Omental fat pad (tissue), 4 donors: ENCODE results near the gene ESYT1. TPM values are rescaled to one million over a fixed set of nuclear protein-coding genes. Genes with fewer than 3 reads are reported as not detected.

Experiments used
- ATAC-seq: fragments of 150-250 bp; one replicate; pipeline ENCODE4 v1.9.1; 2016; ENCODE audit warnings: mild to moderate bottlenecking, moderate library complexity; ENCODE audit not compliant: low FRiP score
- DNase-seq: peaks from one replicate; pipeline ENCODE4 v3.0.0-alpha.2; 2019; ENCODE audit warnings: low spot score
- total RNA-seq, 4 donors: library from RNA; depleted of rRNA; stranded (reverse); fragments of >200 nt; gene quantifications; one replicate each; pipeline ENCODE4 v1.1.0, GENCODE V29; 2016
- TF ChIP-seq, protein P1 (sequence below), 3 donors: fragments of 450-650 bp; IDR thresholded peaks; one replicate each; pipeline ENCODE4 v1.5.1; 2016 to 2017; ENCODE audit warnings: antibody characterized with exemption in 3 of 3, mild to moderate bottlenecking in 3 of 3, moderate library complexity in 2 of 3

Gene ESYT1
- total RNA-seq, 4 donors from 2014 or later = 129 to 447 (median 345) TPM

- ATAC-seq (peak; percentile 41), DNase-seq (no peak)
- TF ChIP-seq, protein P1, sequence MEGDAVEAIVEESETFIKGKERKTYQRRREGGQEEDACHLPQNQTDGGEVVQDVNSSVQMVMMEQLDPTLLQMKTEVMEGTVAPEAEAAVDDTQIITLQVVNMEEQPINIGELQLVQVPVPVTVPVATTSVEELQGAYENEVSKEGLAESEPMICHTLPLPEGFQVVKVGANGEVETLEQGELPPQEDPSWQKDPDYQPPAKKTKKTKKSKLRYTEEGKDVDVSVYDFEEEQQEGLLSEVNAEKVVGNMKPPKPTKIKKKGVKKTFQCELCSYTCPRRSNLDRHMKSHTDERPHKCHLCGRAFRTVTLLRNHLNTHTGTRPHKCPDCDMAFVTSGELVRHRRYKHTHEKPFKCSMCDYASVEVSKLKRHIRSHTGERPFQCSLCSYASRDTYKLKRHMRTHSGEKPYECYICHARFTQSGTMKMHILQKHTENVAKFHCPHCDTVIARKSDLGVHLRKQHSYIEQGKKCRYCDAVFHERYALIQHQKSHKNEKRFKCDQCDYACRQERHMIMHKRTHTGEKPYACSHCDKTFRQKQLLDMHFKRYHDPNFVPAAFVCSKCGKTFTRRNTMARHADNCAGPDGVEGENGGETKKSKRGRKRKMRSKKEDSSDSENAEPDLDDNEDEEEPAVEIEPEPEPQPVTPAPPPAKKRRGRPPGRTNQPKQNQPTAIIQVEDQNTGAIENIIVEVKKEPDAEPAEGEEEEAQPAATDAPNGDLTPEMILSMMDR (IDR thresholded peaks at IDR 0.05) = no peak
Measured at GRCh38 chr12:56128670-56129205, 671 bp downstream of the ESYT1 start.

DNA sequence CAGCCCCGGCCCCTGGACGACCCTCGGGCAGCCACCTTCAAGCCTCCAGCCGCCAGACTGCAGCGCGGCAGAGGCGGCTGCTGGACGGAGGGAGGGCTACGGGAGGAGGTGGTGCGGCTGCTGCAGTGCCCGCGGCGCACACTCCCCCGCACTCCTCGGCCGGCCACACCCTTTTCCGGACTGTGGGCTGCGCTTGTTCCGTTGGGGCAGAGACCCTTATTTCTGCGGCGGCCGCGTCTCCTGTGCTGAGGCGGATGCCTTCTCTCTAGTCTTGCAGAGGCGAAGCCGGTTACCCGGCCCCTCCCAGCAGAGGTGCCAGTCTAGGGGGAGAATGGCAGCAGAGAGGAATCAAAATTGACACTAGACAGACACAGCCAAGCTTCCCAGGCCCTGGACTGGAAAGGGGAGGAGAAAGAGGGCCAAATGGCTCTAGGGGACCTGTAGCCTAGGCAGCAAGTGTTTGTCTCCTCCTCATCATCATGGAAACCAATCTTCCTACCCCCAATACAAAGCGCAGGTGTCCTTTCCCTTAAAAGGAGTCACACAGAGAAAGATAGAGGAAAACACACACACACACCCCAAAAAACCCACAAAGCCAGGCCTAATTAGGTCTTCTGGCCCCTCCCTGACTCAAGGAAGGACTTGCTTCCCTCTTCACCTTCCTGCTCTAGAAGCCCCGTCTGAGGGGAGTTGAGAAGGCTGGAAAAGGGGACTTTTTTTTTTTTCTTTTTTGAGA lies 1.3 kb downstream of the ESYT1 start:
- DNase-seq (no peak), ATAC-seq (peak; percentile 20)
- TF ChIP-seq, protein P1 (IDR thresholded peaks at IDR 0.05) = no peak

GRCh38 chr12:56129942-56130495 lies 2.0 kb downstream of the ESYT1 start:
- TF ChIP-seq, protein P1 (IDR thresholded peaks at IDR 0.05) = no peak
- no peak for ATAC-seq
- no peak for DNase-seq

GRCh38 chr12:56130876-56131275 lies 2.8 kb downstream of the ESYT1 start:
- DNase-seq = no peak
- no peak for ATAC-seq
- TF ChIP-seq, protein P1 (IDR thresholded peaks at IDR 0.05) = no peak

GRCh38 chr12:56134897-56135296 lies 6.8 kb downstream of the ESYT1 start:
- DNase-seq (no peak), ATAC-seq (no peak)
- TF ChIP-seq, protein P1 (IDR thresholded peaks at IDR 0.05) = no peak

GRCh38 chr12:56137853-56138571 lies 9.9 kb downstream of the ESYT1 start:
- DNase-seq (no peak), ATAC-seq (no peak)
- TF ChIP-seq, protein P1 (IDR thresholded peaks at IDR 0.05) = no peak
